T-cell (primary cell): ENCODE results near the gene KRTAP19-2. TPM values are rescaled to one million over a fixed set of nuclear protein-coding genes. Genes with fewer than 3 reads are reported as not detected.

Experiments
- ATAC-seq, 4 experiments: fragments of 200-7000 bp in 3 of 4; fragments of 150-1000 bp in 1 of 4; cut with Tn5 transposase; replicated peaks in 1 of 4; 1 replicate in 3 of 4; 2 replicates in 1 of 4; pipeline ENCODE4 v1.10.0; 2021; ENCODE audit warnings: moderate library complexity in 3 of 4, mild to moderate bottlenecking in 2 of 4, moderate number of reproducible peaks in 1 of 4
- CTCF ChIA-PET, 2 donors: fragments of 300-600 bp; sonication (Branson Sonifier 250); formaldehyde crosslinking; loops; one replicate each; lab custom pipeline; 2022; ENCODE audit warnings: antibody characterized with exemption in 2 of 2; lab: Charles Lee
- POLR2A ChIA-PET, 2 donors: fragments of 300-600 bp; sonication (Branson Sonifier 250); formaldehyde crosslinking; loops; one replicate each; lab custom pipeline; 2022; ENCODE audit warnings: antibody characterized with exemption in 2 of 2; lab: Charles Lee
- DNase-seq, 35 experiments: peaks; one replicate each; pipeline versions ENCODE4 v3.0.0 to v3.0.0-alpha.2; 2013 to 2023
- H3K27ac ChIP-seq: one replicate; pipeline ENCODE4 v1.5.1; 2013; ENCODE audit warnings: low read length
- H3K27me3 ChIP-seq, 2 experiments: replicated peaks in 1 of 2; 1 replicate in 1 of 2; 2 replicates in 1 of 2; pipeline versions ENCODE4 v1.6.1 to v1.7.0; 2013; ENCODE audit warnings: low read length in 1 of 2, mixed read lengths in 1 of 2; ENCODE audit not compliant: control insufficient read depth in 2 of 2, insufficient read depth in 2 of 2; ENCODE audit errors: extremely low read depth in 1 of 2
- H3K36me3 ChIP-seq, 2 donors: 1 replicate in 1 of 2; 2 replicates in 1 of 2; pipeline versions ENCODE4 v1.6.1 to v1.7.0; 2013; ENCODE audit warnings: low read length in 1 of 2; ENCODE audit not compliant: control insufficient read depth in 2 of 2, insufficient read depth in 1 of 2; ENCODE audit errors: extremely low read depth in 1 of 2
- H3K4me1 ChIP-seq, 2 experiments: 1 replicate in 1 of 2; 2 replicates in 1 of 2; pipeline versions ENCODE4 v1.6.1 to v1.7.0; 2013; ENCODE audit warnings: low read length in 2 of 2, mixed read lengths in 1 of 2; ENCODE audit not compliant: insufficient read depth in 2 of 2, control insufficient read depth in 1 of 2; ENCODE audit errors: extremely low read depth in 1 of 2
- H3K4me3 ChIP-seq, 2 donors: 1 replicate in 1 of 2; 2 replicates in 1 of 2; pipeline versions ENCODE4 v1.5.1 to v1.7.0; 2013; ENCODE audit warnings: mild to moderate bottlenecking in 2 of 2, low read length in 1 of 2, moderate library complexity in 1 of 2; ENCODE audit not compliant: control insufficient read depth in 1 of 2; ENCODE audit errors: extremely low read depth in 1 of 2
- H3K9me3 ChIP-seq: 2 replicates; pipeline ENCODE4 v1.7.0; 2013
- H3K27ac Mint-ChIP-seq, 2 donors: one replicate each; pipeline ENCODE4 v1.8.0; 2020 to 2021; ENCODE audit warnings: mild to moderate bottlenecking in 2 of 2, mixed read lengths in 2 of 2
- H3K27me3 Mint-ChIP-seq, 2 donors: one replicate each; pipeline ENCODE4 v1.8.0; 2021 to 2022; ENCODE audit warnings: mixed read lengths in 2 of 2
- H3K36me3 Mint-ChIP-seq: one replicate; pipeline ENCODE4 v1.8.0; 2021; ENCODE audit warnings: mixed read lengths
- H3K4me1 Mint-ChIP-seq, 3 donors: one replicate each; pipeline ENCODE4 v1.8.0; 2020 to 2022; ENCODE audit warnings: mixed read lengths in 3 of 3, mild to moderate bottlenecking in 1 of 3
- H3K4me3 Mint-ChIP-seq, 3 donors: one replicate each; pipeline ENCODE4 v1.8.0; 2020 to 2022; ENCODE audit warnings: mild to moderate bottlenecking in 3 of 3, mixed read lengths in 3 of 3, moderate library complexity in 3 of 3
- H3K9me3 Mint-ChIP-seq, 3 donors: one replicate each; pipeline ENCODE4 v1.8.0; 2020 to 2022; ENCODE audit warnings: mixed read lengths in 3 of 3
- WGBS: methylation state at CpG from one replicate; pipeline ENCODE4 v1.1.5; 2013; ENCODE audit warnings: missing lambda C conversion rate; ENCODE audit not compliant: insufficient coverage; 5-methylcytosine and 5-hydroxymethylcytosine counted together
- total RNA-seq, 35 experiments: library from RNA in 6 of 35; stranded (reverse) in 6 of 35; fragments of 120-200 nt in 1 of 35; gene quantifications; one replicate each; pipeline versions ENCODE4 v1.2.1 to v1.2.4 and lab custom pipeline; 2013 to 2026

KRTAP19-2 gene
- total RNA-seq, 5 donors from 2014 or later (not counting 1 experiment from before 2014, with no cell fraction given), result not detected

GRCh38 chr21:30439975-30440374 is 47.3 kb downstream of the KRTAP19-2 start, which contains the start of gene KRTAP15-1:
Gene KRTAP15-1 (plus strand): TSS chr21:30440275. CDS start chr21:30440328, 53 bp downstream.
- Mint-ChIP-seq H3K9me3 (no peaks in the 10 kb centered on the region), H3K4me1 (no peaks in the 10 kb centered on the region), H3K4me3 (no peak within 1 kb of the TSS), H3K27me3 (peaks cover 5 to 26% of the 10 kb centered on the region in 2 donors), H3K36me3 (no peaks in the 10 kb centered on the region), H3K27ac (no peak within 1 kb of the TSS)
- DNase-seq, result no peak
- ATAC-seq, result no peak
- no peaks in the 10 kb centered on the region for H3K36me3 ChIP-seq
- no CpG with 5 or more reads among the region's 5 CpGs for WGBS
- no peak within 1 kb of the TSS for H3K27ac ChIP-seq
- no peaks in the 10 kb centered on the region for H3K4me1 ChIP-seq
- CTCF ChIA-PET, result no interaction called here
- POLR2A ChIA-PET, result no interaction called here
- no peak within 1 kb of the TSS for H3K4me3 ChIP-seq
- no peaks in the 10 kb centered on the region for H3K9me3 ChIP-seq
- no peaks in the 10 kb centered on the region for H3K27me3 ChIP-seq

Other genes starting within 250 kb of the KRTAP19-2 start
- gene KRTAP24-1, start 204.5 kb downstream of the KRTAP19-2 start, total RNA-seq, result not detected
- gene KRTAP25-1, start 197.9 kb downstream of the KRTAP19-2 start, total RNA-seq, result not detected
- gene KRTAP26-1, start 167.1 kb downstream of the KRTAP19-2 start, total RNA-seq, result not detected
- gene KRTAP27-1, start 149.7 kb downstream of the KRTAP19-2 start, total RNA-seq, result not detected
- gene KRTAP23-1, start 138.8 kb downstream of the KRTAP19-2 start, total RNA-seq, result not detected
- gene KRTAP13-2, start 115.2 kb downstream of the KRTAP19-2 start, total RNA-seq, result not detected
- not detected for gene KRTAP13-1, start 91.4 kb downstream of the KRTAP19-2 start, total RNA-seq
- gene KRTAP13-3, start 61.5 kb downstream of the KRTAP19-2 start, total RNA-seq, result not detected
- gene KRTAP13-4, start 57.2 kb downstream of the KRTAP19-2 start, total RNA-seq, result not detected
- not detected for gene KRTAP15-1, start 47.2 kb downstream of the KRTAP19-2 start, total RNA-seq
- not detected for gene KRTAP19-1, start 7.1 kb downstream of the KRTAP19-2 start, total RNA-seq
- gene KRTAP19-3, start 4.6 kb upstream of the KRTAP19-2 start, total RNA-seq, result not detected
- gene KRTAP19-4, start 9.7 kb upstream of the KRTAP19-2 start, total RNA-seq, result not detected
- not detected for gene KRTAP19-5, start 14.7 kb upstream of the KRTAP19-2 start, total RNA-seq
- gene KRTAP19-6, start 54.4 kb upstream of the KRTAP19-2 start, total RNA-seq, result not detected
- not detected for gene KRTAP19-7, start 73.9 kb upstream of the KRTAP19-2 start, total RNA-seq
- gene KRTAP22-2, start 103.0 kb upstream of the KRTAP19-2 start, total RNA-seq, result not detected
- not detected for gene KRTAP6-3, start 105.0 kb upstream of the KRTAP19-2 start, total RNA-seq
- gene KRTAP6-2, start 111.5 kb upstream of the KRTAP19-2 start, total RNA-seq, result not detected
- gene KRTAP22-1, start 113.7 kb upstream of the KRTAP19-2 start, total RNA-seq, result not detected
- gene KRTAP6-1, start 126.5 kb upstream of the KRTAP19-2 start, total RNA-seq, result not detected
- gene KRTAP20-1, start 129.0 kb upstream of the KRTAP19-2 start, total RNA-seq, result not detected
- not detected for gene KRTAP20-4, start 133.2 kb upstream of the KRTAP19-2 start, total RNA-seq
- gene KRTAP20-2, start 147.8 kb upstream of the KRTAP19-2 start, total RNA-seq, result not detected
- gene KRTAP20-3, start 155.4 kb upstream of the KRTAP19-2 start, total RNA-seq, result not detected
- not detected for gene KRTAP21-3, start 231.3 kb upstream of the KRTAP19-2 start, total RNA-seq